BE2C (cell line): ENCODE data around the gene RDH14.

Experiments used
- DNase-seq: peaks from one replicate; pipeline ENCODE4 v3.0.0-alpha.2; 2020
- H3K27me3 ChIP-seq: fragments of 250-450 bp; sonication (Bioruptor Pico); 2 replicates; pipeline ENCODE4 v1.5.1; 2020; ENCODE audit warnings: mild to moderate bottlenecking
- H3K36me3 ChIP-seq: fragments of 250-450 bp; sonication (Bioruptor Pico); 2 replicates; pipeline ENCODE4 v1.5.1; 2020; ENCODE audit warnings: mild to moderate bottlenecking
- H3K4me1 ChIP-seq: fragments of 250-450 bp; sonication (Bioruptor Pico); 2 replicates; pipeline ENCODE4 v1.5.1; 2020
- H3K4me3 ChIP-seq: 2 replicates; pipeline ENCODE4 v1.5.1; 2011; ENCODE audit warnings: low read depth, low read length
- H3K9me3 ChIP-seq: fragments of 250-450 bp; sonication (Bioruptor Pico); 2 replicates; pipeline ENCODE4 v1.5.1; 2020
- CTCF ChIP-seq: IDR thresholded peaks from 2 replicates; pipeline ENCODE4 v1.5.1; 2012; ENCODE audit warnings: mild to moderate bottlenecking, low read depth, low read length

Gene RDH14

GRCh38 chr2:18526429-18526828, 34.0 kb downstream of the RDH14 start:
- Histone ChIP-seq H3K9me3 (no peaks in the 10 kb centered on the region), H3K27me3 (no peaks in the 10 kb centered on the region), H3K4me1 (peaks cover 8% of the 10 kb centered on the region), H3K36me3 (no peaks in the 10 kb centered on the region), H3K4me3 (no peak overlapping the region)
- no peak for DNase-seq
- no peak for TF ChIP-seq CTCF

- peaks cover 8% of the 10 kb centered on the region for H3K4me1 ChIP-seq
- no peak for DNase-seq
- H3K9me3 ChIP-seq: no peaks in the 10 kb centered on the region
- no peaks in the 10 kb centered on the region for H3K36me3 ChIP-seq
- TF ChIP-seq CTCF: no peak
- no peaks in the 10 kb centered on the region for H3K27me3 ChIP-seq
- H3K4me3 ChIP-seq: no peak overlapping the region
Measured at GRCh38 chr2:18525852-18526251, 34.6 kb downstream of the RDH14 start.

- no peak for DNase-seq
- TF ChIP-seq CTCF: no peak
- Histone ChIP-seq H3K9me3 (no peaks in the 10 kb centered on the region), H3K27me3 (no peaks in the 10 kb centered on the region), H3K36me3 (no peaks in the 10 kb centered on the region), H3K4me1 (peaks cover 8% of the 10 kb centered on the region), H3K4me3 (no peak overlapping the region)
Measured at GRCh38 chr2:18525236-18525635, 35.2 kb downstream of the RDH14 start.

- H3K4me3 ChIP-seq: no peak overlapping the region
- H3K9me3 ChIP-seq: no peaks in the 10 kb centered on the region
- no peak for DNase-seq
- no peaks in the 10 kb centered on the region for H3K4me1 ChIP-seq
- no peak for TF ChIP-seq CTCF
- no peaks in the 10 kb centered on the region for H3K27me3 ChIP-seq
- no peaks in the 10 kb centered on the region for H3K36me3 ChIP-seq
Measured at GRCh38 chr2:18522484-18523146, 37.8 kb downstream of the RDH14 start.

- peak; percentile 91 for TF ChIP-seq CTCF
- Histone ChIP-seq H3K4me1 (no peaks in the 10 kb centered on the region; the same call in 1 of the 2 replicates), H3K27me3 (no peaks in the 10 kb centered on the region; the same call in 1 of the 2 replicates), H3K36me3 (no peaks in the 10 kb centered on the region), H3K9me3 (no peaks in the 10 kb centered on the region), H3K4me3 (no peak overlapping the region)
- peak; percentile 83 for DNase-seq
Measured at GRCh38 chr2:18520451-18521425, 39.7 kb downstream of the RDH14 start.
